Measurements from ENCODE around the gene EHD4. TPM values are rescaled to one million over a fixed set of nuclear protein-coding genes. Genes with fewer than 3 reads are reported as not detected.

The EHD4 gene
- total RNA-seq, 1 donor from 2014 or later = 24.6 TPM

DNA sequence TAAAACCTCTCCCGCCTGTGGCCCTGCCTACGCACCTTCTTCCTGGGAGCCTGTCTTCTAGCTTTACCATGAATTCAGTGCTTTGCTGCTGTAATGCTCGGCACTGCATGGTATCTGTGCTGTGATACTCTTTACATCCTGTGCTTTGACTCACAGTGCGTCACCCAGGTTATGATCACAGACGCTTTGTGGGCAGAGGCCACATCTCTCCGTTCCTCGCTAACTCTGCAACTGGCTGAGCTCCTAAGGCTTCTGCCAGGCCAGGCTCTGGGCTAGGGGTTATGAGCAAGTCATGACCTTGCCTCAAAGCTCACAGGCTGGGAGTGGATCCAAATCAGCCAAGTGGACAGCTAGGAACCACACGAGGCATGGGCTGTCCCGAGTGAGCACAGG lies 101.7 kb downstream of the EHD4 start:
- intact Hi-C loops (cut with DNase I) = no loop called here
- Histone ChIP-seq H3K27ac (no peak overlapping the region), H3K27me3 (no peaks in the 10 kb centered on the region), H3K4me1 (no peaks in the 10 kb centered on the region), H3K9me3 (no peaks in the 10 kb centered on the region), H3K4me3 (no peak overlapping the region), H3K36me3 (no peaks in the 10 kb centered on the region)
- TF ChIP-seq POLR2A (IDR thresholded peaks at IDR 0.05) = no peak
- TF ChIP-seq POLR2AphosphoS5 (IDR thresholded peaks at IDR 0.05; ENCODE audit: insufficient read depth in 1 of 2, low read depth in 1 of 2) = no peak
- TF ChIP-seq, protein P1, sequence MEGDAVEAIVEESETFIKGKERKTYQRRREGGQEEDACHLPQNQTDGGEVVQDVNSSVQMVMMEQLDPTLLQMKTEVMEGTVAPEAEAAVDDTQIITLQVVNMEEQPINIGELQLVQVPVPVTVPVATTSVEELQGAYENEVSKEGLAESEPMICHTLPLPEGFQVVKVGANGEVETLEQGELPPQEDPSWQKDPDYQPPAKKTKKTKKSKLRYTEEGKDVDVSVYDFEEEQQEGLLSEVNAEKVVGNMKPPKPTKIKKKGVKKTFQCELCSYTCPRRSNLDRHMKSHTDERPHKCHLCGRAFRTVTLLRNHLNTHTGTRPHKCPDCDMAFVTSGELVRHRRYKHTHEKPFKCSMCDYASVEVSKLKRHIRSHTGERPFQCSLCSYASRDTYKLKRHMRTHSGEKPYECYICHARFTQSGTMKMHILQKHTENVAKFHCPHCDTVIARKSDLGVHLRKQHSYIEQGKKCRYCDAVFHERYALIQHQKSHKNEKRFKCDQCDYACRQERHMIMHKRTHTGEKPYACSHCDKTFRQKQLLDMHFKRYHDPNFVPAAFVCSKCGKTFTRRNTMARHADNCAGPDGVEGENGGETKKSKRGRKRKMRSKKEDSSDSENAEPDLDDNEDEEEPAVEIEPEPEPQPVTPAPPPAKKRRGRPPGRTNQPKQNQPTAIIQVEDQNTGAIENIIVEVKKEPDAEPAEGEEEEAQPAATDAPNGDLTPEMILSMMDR (IDR thresholded peaks at IDR 0.05) = no peak
- no peak for DNase-seq (ENCODE audit: extremely low spot score in 2 of 2)

DNA sequence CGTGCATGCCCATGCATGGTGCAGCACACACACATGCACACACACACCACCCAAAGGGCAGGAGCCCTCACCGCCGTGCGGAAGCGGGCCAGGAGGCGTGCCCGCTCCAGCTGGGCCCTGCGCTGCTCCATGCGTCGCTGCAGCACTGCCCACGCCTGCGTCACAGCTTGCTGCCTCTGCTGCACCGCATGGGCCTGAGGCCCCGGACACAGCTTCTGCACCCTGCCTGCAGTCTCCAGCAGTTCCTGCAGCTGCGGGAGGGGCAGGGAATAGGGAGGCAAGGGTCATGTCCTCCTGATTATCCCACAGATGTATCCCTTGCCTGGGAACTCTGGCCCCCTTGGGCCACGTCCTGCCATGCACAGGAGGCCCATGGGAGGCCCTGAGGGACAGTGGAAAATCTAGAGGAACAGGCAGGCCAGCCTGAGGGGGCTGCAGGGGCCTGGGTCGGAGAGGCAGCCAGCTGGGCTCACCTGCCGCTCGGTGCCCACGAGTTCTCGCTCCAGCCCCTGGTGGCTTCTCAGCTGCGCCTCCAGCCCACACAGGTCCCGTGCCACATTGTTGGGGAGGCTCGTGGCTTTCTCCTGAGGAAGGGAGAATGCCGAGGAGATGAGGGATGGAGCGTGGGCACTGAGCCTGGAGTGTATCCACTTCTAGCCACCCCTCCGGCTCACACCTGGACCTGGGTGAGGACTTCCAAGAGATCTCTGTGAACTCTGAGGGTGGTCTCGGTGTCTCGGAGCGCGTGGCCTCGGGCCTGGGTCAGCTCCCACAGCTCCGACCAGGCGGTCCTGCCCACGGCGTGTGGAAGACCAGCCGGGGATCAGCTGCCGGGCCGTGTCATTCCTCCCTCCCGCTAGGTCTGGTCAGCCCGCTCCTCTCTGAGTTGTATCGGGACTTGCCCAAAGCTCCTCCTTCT lies 102.3 kb downstream of the EHD4 start:
- no peaks in the 10 kb centered on the region for H3K36me3 ChIP-seq

DNA sequence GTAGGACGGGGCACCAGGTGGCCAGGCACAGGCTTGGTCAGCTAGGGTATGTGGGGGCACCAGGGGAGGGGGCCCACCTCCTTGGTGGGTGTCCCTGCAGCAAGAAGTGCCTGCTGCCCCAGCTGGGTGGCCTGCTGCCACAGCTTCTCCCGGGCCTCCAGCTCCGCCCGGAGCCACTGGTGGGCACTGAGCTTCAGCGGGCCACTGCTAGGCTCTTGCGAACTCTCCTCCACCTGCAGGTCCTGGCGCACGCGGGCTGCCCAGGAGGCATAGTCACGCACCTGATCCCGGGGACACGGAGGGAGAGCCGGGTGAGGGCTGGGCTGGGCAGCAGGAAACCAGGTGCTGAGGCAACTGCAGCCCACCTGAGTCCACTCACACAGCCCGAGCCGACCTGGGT lies 104.0 kb downstream of the EHD4 start:
- Histone ChIP-seq H3K4me3 (no peak overlapping the region), H3K27ac (no peak overlapping the region), H3K4me1 (no peaks in the 10 kb centered on the region), H3K36me3 (no peaks in the 10 kb centered on the region), H3K27me3 (no peaks in the 10 kb centered on the region), H3K9me3 (no peaks in the 10 kb centered on the region)
- DNase-seq (ENCODE audit: extremely low spot score in 2 of 2) = no peak
- intact Hi-C loops (cut with DNase I) = no loop called here
- TF ChIP-seq POLR2AphosphoS5 (IDR thresholded peaks at IDR 0.05; ENCODE audit: insufficient read depth in 1 of 2, low read depth in 1 of 2) = no peak

More for the DNA sequence above, 102.3 kb downstream of the EHD4 start:
- DNase-seq (ENCODE audit: extremely low spot score in 2 of 2) = no peak
- Histone ChIP-seq H3K9me3 (no peaks in the 10 kb centered on the region), H3K27ac (no peak overlapping the region), H3K27me3 (no peaks in the 10 kb centered on the region), H3K4me1 (no peaks in the 10 kb centered on the region), H3K4me3 (no peak overlapping the region)
- intact Hi-C loops (cut with DNase I) = no loop called here
- TF ChIP-seq, protein P1 (IDR thresholded peaks at IDR 0.05) = no peak
- TF ChIP-seq POLR2A (IDR thresholded peaks at IDR 0.05) = no peak
- no peak for TF ChIP-seq POLR2AphosphoS5 (IDR thresholded peaks at IDR 0.05; ENCODE audit: insufficient read depth in 1 of 2, low read depth in 1 of 2)

DNA sequence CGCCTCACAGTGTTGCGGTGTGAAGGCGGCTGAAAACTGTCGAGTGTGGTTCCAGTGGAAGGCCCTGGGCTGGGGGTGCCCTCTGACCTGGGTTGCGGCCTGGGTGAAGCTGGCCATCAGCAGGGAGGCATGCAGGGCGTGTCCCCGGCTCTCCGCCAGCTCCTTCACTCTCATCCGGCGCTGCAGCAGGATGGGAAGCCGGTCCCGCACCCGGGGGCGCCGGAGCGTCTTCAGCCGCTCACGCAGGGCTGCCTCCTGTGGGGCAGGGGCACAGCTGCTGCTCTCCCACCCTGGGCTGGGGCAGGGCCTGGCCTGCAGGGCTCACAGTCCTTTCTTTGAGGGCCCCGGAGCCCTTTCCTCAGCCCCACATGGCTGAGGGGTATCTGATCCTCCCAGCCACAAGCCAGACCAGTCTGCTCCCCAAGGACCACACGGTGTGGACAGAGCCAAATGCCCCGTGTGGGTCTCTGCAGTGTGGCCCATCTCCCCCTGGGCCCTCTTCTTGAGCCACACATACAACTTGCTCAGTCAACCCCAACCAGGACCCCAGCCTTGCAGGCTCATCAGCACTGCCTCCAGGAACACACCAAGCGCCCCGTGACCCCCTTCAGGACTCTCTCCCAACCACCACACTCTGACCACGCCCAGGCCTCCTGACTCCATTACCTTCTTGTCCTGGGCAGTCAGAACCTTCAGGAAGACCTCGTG lies 105.3 kb downstream of the EHD4 start:
- no peaks in the 10 kb centered on the region for H3K4me1 ChIP-seq
- no peak overlapping the region for H3K27ac ChIP-seq
- TF ChIP-seq POLR2AphosphoS5 (IDR thresholded peaks at IDR 0.05; ENCODE audit: insufficient read depth in 1 of 2, low read depth in 1 of 2) = no peak
- TF ChIP-seq, protein P1 (IDR thresholded peaks at IDR 0.05) = no peak
- no peak for TF ChIP-seq POLR2A (IDR thresholded peaks at IDR 0.05)
- no peaks in the 10 kb centered on the region for H3K9me3 ChIP-seq
- no peak overlapping the region for H3K4me3 ChIP-seq
- H3K36me3 ChIP-seq = no peaks in the 10 kb centered on the region
- no peak for DNase-seq (ENCODE audit: extremely low spot score in 2 of 2)
- no peaks in the 10 kb centered on the region for H3K27me3 ChIP-seq
- intact Hi-C loops (cut with DNase I) = no loop called here

DNA sequence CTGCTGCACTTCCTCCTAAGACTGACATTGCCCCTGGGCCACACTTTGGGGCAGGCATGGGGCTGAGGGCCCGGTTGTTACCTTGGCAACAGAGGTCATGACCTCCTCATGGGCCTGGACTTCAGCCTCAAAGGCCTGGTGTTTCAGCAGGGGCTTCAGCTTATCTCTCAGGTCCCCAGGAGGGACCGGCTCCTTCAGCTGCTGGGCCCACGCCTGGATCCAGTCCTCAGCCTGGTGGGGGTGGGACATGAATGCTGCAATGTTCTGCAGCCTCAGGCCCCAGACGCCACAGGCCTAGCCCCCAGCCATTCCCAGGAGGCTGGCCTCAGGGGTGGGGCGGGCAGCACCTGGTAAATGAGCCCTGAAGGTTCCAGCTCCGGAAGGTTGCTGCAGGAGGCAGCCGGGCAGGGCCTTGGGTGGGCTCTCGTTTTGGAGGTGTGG lies 106.1 kb downstream of the EHD4 start:
- no peak for DNase-seq (ENCODE audit: extremely low spot score in 2 of 2)
- no peaks in the 10 kb centered on the region for H3K27me3 ChIP-seq
- H3K4me1 ChIP-seq = no peaks in the 10 kb centered on the region
- TF ChIP-seq, protein P1 (IDR thresholded peaks at IDR 0.05) = no peak
- no peak for TF ChIP-seq POLR2A (IDR thresholded peaks at IDR 0.05)
- no peak for TF ChIP-seq POLR2AphosphoS5 (IDR thresholded peaks at IDR 0.05; ENCODE audit: insufficient read depth in 1 of 2, low read depth in 1 of 2)
- no peak overlapping the region for H3K4me3 ChIP-seq
- intact Hi-C loops (cut with DNase I) = no loop called here
- H3K36me3 ChIP-seq = no peaks in the 10 kb centered on the region
- H3K27ac ChIP-seq = no peak overlapping the region
- H3K9me3 ChIP-seq = no peaks in the 10 kb centered on the region

Measured in vagina (tissue), 2 donors.